IMR-90 (cell line): ENCODE data around the gene ALDH1B1. TPM values are rescaled to one million over a fixed set of nuclear protein-coding genes. Genes with fewer than 3 reads are reported as not detected.

Experiments used
- ATAC-seq: fragments of 200-7000 bp; cut with Tn5 transposase; 2 replicates; pipeline ENCODE4 v1.9.1; 2020; ENCODE audit warnings: low read depth, mild to moderate bottlenecking, moderate library complexity
- BruUV-seq: library from RNA; stranded (reverse); fragments of 400-500 nt; replicated peaks from 2 replicates; lab custom pipeline; 2021; lab: Mats Ljungman, UMichigan
- CTCF ChIA-PET: fragments of 300-600 bp; formaldehyde crosslinking; extraction: SDS; loops from one replicate; lab custom pipeline; 2021; ENCODE audit warnings: antibody characterized with exemption; lab: Yijun Ruan, JAX
- POLR2A ChIA-PET: fragments of 300-600 bp; sonication (Branson Sonifier 250); formaldehyde crosslinking; loops from one replicate; lab custom pipeline; 2022; ENCODE audit warnings: antibody characterized with exemption; ENCODE audit not compliant: unreplicated experiment; lab: Charles Lee
- DNase-seq: peaks from one replicate; pipeline ENCODE4 v3.0.0; 2013
- H2AFZ ChIP-seq: replicated peaks from 2 replicates; pipeline ENCODE3; 2013; ENCODE audit warnings: low read length, mild to moderate bottlenecking; ENCODE audit not compliant: poor library complexity
- H2AK5ac ChIP-seq: 2 replicates; pipeline ENCODE4 v1.6.1; 2013; ENCODE audit warnings: low read depth, low read length, inconsistent platforms
- H2AK9ac ChIP-seq: replicated peaks from 2 replicates; pipeline ENCODE3; 2013; ENCODE audit warnings: mild to moderate bottlenecking, low read depth, low read length, moderate library complexity; ENCODE audit not compliant: poor library complexity
- H2BK120ac ChIP-seq: 2 replicates; pipeline ENCODE4 v1.6.1; 2013; ENCODE audit warnings: low read depth, low read length, inconsistent platforms
- H2BK15ac ChIP-seq: 3 replicates; pipeline ENCODE4 v1.6.1; 2013; ENCODE audit warnings: low read depth, low read length, inconsistent platforms
- H2BK20ac ChIP-seq: 2 replicates; pipeline ENCODE4 v1.6.1; 2013; ENCODE audit warnings: low read depth, mild to moderate bottlenecking, inconsistent platforms, low read length, moderate library complexity
- H2BK5ac ChIP-seq: 2 replicates; pipeline ENCODE4 v1.6.1; 2013; ENCODE audit warnings: mild to moderate bottlenecking, low read depth, low read length, inconsistent platforms; ENCODE audit not compliant: poor library complexity, severe bottlenecking
- H3K14ac ChIP-seq: replicated peaks from 2 replicates; pipeline ENCODE4 v1.6.1; 2013; ENCODE audit warnings: low read depth, low read length, inconsistent platforms
- H3K18ac ChIP-seq: 2 replicates; pipeline ENCODE4 v1.6.1; 2013; ENCODE audit warnings: low read depth, low read length, control low read depth
- H3K23ac ChIP-seq: 2 replicates; pipeline ENCODE4 v1.6.1; 2013; ENCODE audit warnings: low read depth, low read length, inconsistent platforms
- H3K27ac ChIP-seq: 2 replicates; pipeline ENCODE4 v1.5.1; 2013; ENCODE audit warnings: mild to moderate bottlenecking, control low read depth, low read length; ENCODE audit not compliant: insufficient read depth
- H3K27me3 ChIP-seq: 2 replicates; pipeline ENCODE4 v1.6.1; 2013; ENCODE audit warnings: low read length; ENCODE audit not compliant: control insufficient read depth, insufficient read depth
- H3K36me3 ChIP-seq: 2 replicates; pipeline ENCODE4 v1.6.1; 2013; ENCODE audit warnings: low read length, mixed read lengths; ENCODE audit not compliant: control insufficient read depth, insufficient read depth
- H3K4ac ChIP-seq: 2 replicates; pipeline ENCODE4 v1.6.1; 2013; ENCODE audit warnings: low read depth, low read length, inconsistent platforms
- H3K4me1 ChIP-seq: 2 replicates; pipeline ENCODE4 v1.6.1; 2013; ENCODE audit warnings: low read length, mixed read lengths; ENCODE audit not compliant: control insufficient read depth, insufficient read depth
- H3K4me2 ChIP-seq: 2 replicates; pipeline ENCODE4 v1.6.1; 2013; ENCODE audit warnings: low read depth, mild to moderate bottlenecking, control low read depth, low read length, moderate library complexity
- H3K4me3 ChIP-seq: 2 replicates; pipeline ENCODE4 v1.5.1; 2013; ENCODE audit warnings: low read depth, mild to moderate bottlenecking, control low read depth, low read length, moderate library complexity; ENCODE audit not compliant: insufficient read depth
- H3K56ac ChIP-seq: 2 replicates; pipeline ENCODE4 v1.6.1; 2013; ENCODE audit warnings: low read length, inconsistent platforms; ENCODE audit not compliant: insufficient read depth; ENCODE audit errors: extremely low read depth
- H3K79me1 ChIP-seq, 2 experiments: 2 replicates each; pipeline ENCODE4 v1.6.1; 2013; ENCODE audit warnings: low read length in 2 of 2, inconsistent platforms in 1 of 2, low read depth in 1 of 2
- H3K9ac ChIP-seq: 2 replicates; pipeline ENCODE4 v1.6.1; 2013; ENCODE audit warnings: low read depth, low read length, control low read depth
- H3K9me1 ChIP-seq: 2 replicates; pipeline ENCODE4 v1.6.1; 2013; ENCODE audit warnings: low read length, inconsistent platforms; ENCODE audit not compliant: insufficient read depth
- H3K9me3 ChIP-seq: 2 replicates; pipeline ENCODE4 v1.6.1; 2013; ENCODE audit warnings: low read length; ENCODE audit not compliant: control insufficient read depth, insufficient read depth
- H4K20me1 ChIP-seq: 2 replicates; pipeline ENCODE4 v1.6.1; 2013; ENCODE audit warnings: low read length, inconsistent platforms; ENCODE audit not compliant: insufficient read depth
- H4K5ac ChIP-seq: 2 replicates; pipeline ENCODE4 v1.6.1; 2013; ENCODE audit warnings: mild to moderate bottlenecking, low read depth, low read length, control low read depth
- H4K8ac ChIP-seq, 2 experiments: 2 replicates each; pipeline ENCODE4 v1.6.1; 2013; ENCODE audit warnings: low read depth in 2 of 2, low read length in 2 of 2, control low read depth in 1 of 2, inconsistent platforms in 1 of 2
- H4K91ac ChIP-seq: 2 replicates; pipeline ENCODE4 v1.6.1; 2013; ENCODE audit warnings: low read depth, low read length, inconsistent platforms; ENCODE audit not compliant: insufficient read depth
- ELK1 ChIP-seq: fragments of 150-350 bp; IDR thresholded peaks from 2 replicates; pipeline ENCODE4 v1.6.1; 2016; ENCODE audit warnings: low read depth, mild to moderate bottlenecking, low read length, moderate library complexity, borderline replicate concordance
- MAFK ChIP-seq: IDR thresholded peaks from 2 replicates; pipeline ENCODE4 v1.6.1; 2012; ENCODE audit warnings: low read depth, low read length, improper control_type of control experiment
- POLR2A ChIP-seq: IDR thresholded peaks from 2 replicates; pipeline ENCODE4 v1.6.1; 2012; ENCODE audit warnings: mild to moderate bottlenecking, low read depth, low read length
- RAD21 ChIP-seq: IDR thresholded peaks from 2 replicates; pipeline ENCODE4 v1.6.1; 2012; ENCODE audit warnings: low read length, improper control_type of control experiment
- RCOR1 ChIP-seq: IDR thresholded peaks from 2 replicates; pipeline ENCODE4 v1.6.1; 2012; ENCODE audit warnings: mild to moderate bottlenecking, low read length, improper control_type of control experiment; ENCODE audit not compliant: insufficient replicate concordance
- WGBS, 2 experiments: methylation state at CpG; one replicate each; pipeline versions ENCODE4 v1.1.5 to v1.1.7; 2013; ENCODE audit warnings: missing lambda C conversion rate in 2 of 2; ENCODE audit not compliant: insufficient read length in 1 of 2; ENCODE audit errors: extremely low coverage in 2 of 2; 5-methylcytosine and 5-hydroxymethylcytosine counted together
- dilution Hi-C: fragments of 300-500 bp; cut with HindIII; formaldehyde crosslinking; loops from one replicate; pipeline ENCODE4 v1.14.3; 2018; ENCODE audit warnings: low sequenced_read_pairs; ENCODE audit not compliant: unreplicated experiment
- in situ Hi-C: fragments of 300-500 bp; cut with MboI; formaldehyde crosslinking; loops from 3 replicates; pipeline ENCODE4 v1.14.3; 2019; ENCODE audit warnings: low sequenced_read_pairs, inconsistent platforms, mixed read lengths
- intact Hi-C: fragments of 100-400 bp; cut with micrococcal nuclease; formaldehyde crosslinking; loops from 2 replicates; pipeline ENCODE4 v1.10.0; 2022
- polyA plus RNA-seq, 3 experiments: library from polyadenylated mRNA; depleted of rRNA; stranded (reverse); fragments of >200 nt; gene quantifications; 2 replicates each; pipeline ENCODE4 v1.2.3, GENCODE V29; 2012; ENCODE audit warnings: low replicate concordance in 1 of 3
- total RNA-seq: library from RNA; depleted of rRNA; stranded (reverse); fragments of >200 nt; gene quantifications from 2 replicates; pipeline ENCODE4 v1.2.3, GENCODE V29; 2012

The ALDH1B1 gene
- total and polyA plus RNA-seq, 2 of the 4 experiments (the other 2 are of a cell fraction): 29.6 to 37.6 TPM

- no peak for TF ChIP-seq ELK1
- no peak for TF ChIP-seq RCOR1
- TF ChIP-seq RAD21: peak; percentile 80
These were observed 29.5 kb upstream of the ALDH1B1 start (continued) for GRCh38 chr9:38362852-38363588.

- no peak overlapping the region for H3K56ac ChIP-seq
- no peak overlapping the region for H4K91ac ChIP-seq
- no peaks in the 10 kb centered on the region for H3K79me1 ChIP-seq
- H3K4me3 ChIP-seq: no peak overlapping the region
- in situ Hi-C loops (loop anchor here (5.0 to 25.0 kb wide), 4 partner anchors 279 to 876 kb away; partner anchors contain the start of gene POLR1E), intact Hi-C loops (loop anchor here (1.0 to 5.0 kb wide), 7 partner anchors 276 to 881 kb away; partner anchors contain the start of genes SHB and TOMM5), dilution Hi-C loops (no loop called here)
- H2AFZ ChIP-seq: peak overlapping the region; percentile 88
- H3K4ac ChIP-seq: no peak overlapping the region
- WGBS, 2 experiments: 88% methylated on average over 4 of the region's 5 CpGs; no CpG with 5 or more reads in 1 of the 2 experiments
- no peaks in the 10 kb centered on the region for H3K9me1 ChIP-seq
- H3K18ac ChIP-seq: no peak overlapping the region
- peaks cover 3% of the 10 kb centered on the region for H3K4me1 ChIP-seq
- TF ChIP-seq POLR2A (no peak), MAFK (no peak), RAD21 (no peak)
- H2AK5ac ChIP-seq: no peak overlapping the region
- no peak overlapping the region for H2BK5ac ChIP-seq
- BruUV-seq: no TSS peak
- no peak overlapping the region for H3K27ac ChIP-seq
- no peak overlapping the region for H2BK20ac ChIP-seq
- H3K9me3 ChIP-seq: no peaks in the 10 kb centered on the region
- 0 out of 3 replicates have a peak overlapping the region, but pooled peaks have one; percentile 20 for H2BK15ac ChIP-seq
- H4K5ac ChIP-seq: no peak overlapping the region
- no peak overlapping the region for H2BK120ac ChIP-seq
- H3K27me3 ChIP-seq: peaks cover 6% of the 10 kb centered on the region
- no peak overlapping the region for H3K14ac ChIP-seq
- no peak for DNase-seq
- no peaks in the 10 kb centered on the region for H4K20me1 ChIP-seq
- CTCF ChIA-PET: interaction anchor here (0.5 to 0.7 kb wide), 2 partner anchors 600 to 1380 kb away, joined by 3 to 6 read pairs; no protein-coding TSS in a partner anchor
- no peak overlapping the region for H3K4me2 ChIP-seq
- POLR2A ChIA-PET: no interaction called here
- no peak overlapping the region for H3K23ac ChIP-seq
- H3K36me3 ChIP-seq: no peaks in the 10 kb centered on the region
- no peak for ATAC-seq
- no peak overlapping the region for H4K8ac ChIP-seq
- no peak overlapping the region for H3K9ac ChIP-seq
- peak overlapping the region; percentile 19 for H2AK9ac ChIP-seq
These were observed 28.9 kb upstream of the ALDH1B1 start for GRCh38 chr9:38363589-38363925.
